Raji (cell line): ENCODE measurements around the gene LRP6.

ENCODE experiments used
- POLR2A ChIP-seq: IDR thresholded peaks from 2 replicates; pipeline ENCODE4 v1.6.1; 2011; ENCODE audit warnings: low read depth, low read length, control low read depth; ENCODE audit not compliant: insufficient read depth

Gene LRP6

DNA sequence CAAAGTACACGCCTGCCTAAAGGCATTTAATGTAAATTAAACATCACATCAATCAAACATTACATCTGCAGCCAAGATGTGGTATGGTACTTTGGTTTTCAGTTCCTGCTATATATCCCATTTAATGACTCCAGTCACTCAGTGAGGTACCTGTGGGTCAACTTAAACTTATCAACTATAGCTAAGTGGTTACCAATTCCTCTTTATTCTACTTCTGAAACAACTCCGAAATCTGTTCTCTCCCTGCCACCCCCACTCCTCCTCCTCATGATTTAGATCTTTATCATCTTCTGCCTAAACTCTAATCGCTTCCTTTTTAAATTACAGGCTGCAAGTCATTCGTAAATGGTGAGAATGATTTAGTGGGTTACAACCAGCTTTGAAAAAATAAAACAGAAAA is 138.2 kb downstream of the LRP6 start:
- no peak for TF ChIP-seq POLR2A

DNA sequence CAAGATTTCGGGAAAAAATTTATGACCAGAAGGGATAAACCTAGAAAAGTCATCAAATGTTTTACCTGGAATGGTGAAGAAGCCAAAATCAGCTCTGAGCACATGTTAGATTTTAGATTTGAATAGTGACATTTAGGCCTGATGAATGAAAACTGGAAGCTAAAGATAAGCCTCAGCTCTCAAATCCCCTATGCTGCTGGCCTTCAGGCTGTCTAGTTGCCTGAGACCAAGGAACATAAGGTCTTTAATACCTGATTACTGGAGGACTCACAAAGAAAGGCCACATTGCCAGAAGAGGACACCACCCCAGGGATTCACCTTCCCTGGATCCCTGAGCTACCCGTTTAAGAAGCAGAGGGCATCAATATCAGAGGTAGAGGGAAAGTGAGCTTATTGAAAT is 139.5 kb downstream of the LRP6 start:
- TF ChIP-seq POLR2A = no peak

DNA sequence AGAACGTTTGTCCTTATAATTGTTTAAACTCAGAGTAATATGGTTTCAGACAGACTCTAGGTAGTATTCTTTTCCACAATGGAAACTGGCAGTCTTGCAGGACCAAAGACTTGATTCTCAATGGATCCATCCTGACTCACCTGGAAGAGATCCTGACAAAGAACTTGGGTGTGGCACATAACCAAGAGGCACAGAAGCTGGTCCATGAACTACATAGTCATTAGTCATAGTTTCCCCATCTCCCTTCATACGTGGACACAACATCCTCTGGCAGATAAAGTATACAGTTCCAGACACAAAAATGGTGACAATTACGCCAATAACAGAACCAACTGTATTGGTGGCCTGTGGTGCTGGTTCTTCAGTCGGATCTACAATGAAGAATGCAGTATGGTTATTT is 140.3 kb downstream of the LRP6 start:
- no peak for TF ChIP-seq POLR2A

DNA sequence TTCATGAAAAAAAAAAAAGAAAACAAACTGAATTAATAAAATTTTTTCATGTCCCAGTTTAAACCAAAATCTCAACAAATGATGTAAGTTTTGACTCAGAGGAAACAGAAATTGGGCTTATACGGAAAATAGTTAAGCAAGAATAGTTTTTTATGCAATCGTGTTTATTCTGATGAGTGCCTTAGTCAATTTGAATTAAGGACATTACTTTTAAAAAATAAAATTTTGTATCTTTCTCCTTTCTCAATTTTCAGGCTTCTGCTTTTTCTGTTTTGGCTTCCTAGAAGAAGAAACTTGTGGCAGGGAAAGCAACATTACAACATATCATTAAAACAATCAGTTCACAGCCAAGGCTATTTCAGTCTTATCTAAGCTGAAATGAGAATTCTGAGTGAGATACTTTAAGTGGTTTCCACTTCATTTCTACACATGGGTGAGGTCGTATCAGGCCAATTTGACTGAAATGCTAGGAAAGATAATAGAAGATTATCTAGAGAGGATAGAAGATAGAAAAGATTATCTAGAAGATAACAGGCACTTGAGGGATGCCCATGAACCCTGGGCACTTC is 143.7 kb downstream of the LRP6 start:
- TF ChIP-seq POLR2A = no peak

DNA sequence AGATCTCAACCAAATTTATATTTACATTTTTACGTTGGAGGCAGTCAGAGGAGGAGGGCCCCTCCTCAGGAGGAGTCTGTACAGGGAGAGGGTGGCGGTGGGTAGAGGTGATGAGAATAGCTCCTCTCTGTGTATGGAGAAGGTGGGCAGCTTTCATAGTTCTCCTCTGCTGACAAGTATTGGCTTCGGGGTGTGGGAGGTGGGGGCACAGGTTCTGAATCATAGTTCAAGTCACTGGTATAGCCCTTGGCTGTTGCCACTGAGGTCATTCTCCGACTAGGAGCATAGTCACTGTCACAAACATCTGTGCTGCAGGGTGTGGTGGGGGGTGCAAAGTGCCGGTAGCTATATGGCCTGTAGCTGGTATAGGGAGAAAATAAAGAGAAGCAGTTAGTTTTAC is 145.8 kb downstream of the LRP6 start:
- TF ChIP-seq POLR2A = no peak

DNA sequence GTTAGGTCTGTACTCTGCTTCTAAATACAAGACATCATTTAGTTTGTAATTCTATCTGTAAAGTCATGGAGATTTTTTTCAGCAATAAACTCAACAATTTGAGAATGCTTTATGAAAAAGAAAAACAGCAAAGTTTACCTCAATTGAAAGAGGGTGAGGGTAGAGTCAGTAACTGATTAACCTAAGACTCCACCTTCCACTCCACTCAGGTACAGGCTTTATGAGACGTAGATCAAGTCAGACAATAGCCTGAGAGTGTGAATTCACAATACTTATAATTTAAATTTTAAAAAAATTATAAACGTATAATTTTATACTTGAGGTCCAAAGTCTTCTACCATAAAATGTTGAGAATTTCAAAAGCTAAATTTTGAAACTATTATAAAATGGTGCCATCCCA is 150.2 kb downstream of the LRP6 start:
- TF ChIP-seq POLR2A = no peak

DNA sequence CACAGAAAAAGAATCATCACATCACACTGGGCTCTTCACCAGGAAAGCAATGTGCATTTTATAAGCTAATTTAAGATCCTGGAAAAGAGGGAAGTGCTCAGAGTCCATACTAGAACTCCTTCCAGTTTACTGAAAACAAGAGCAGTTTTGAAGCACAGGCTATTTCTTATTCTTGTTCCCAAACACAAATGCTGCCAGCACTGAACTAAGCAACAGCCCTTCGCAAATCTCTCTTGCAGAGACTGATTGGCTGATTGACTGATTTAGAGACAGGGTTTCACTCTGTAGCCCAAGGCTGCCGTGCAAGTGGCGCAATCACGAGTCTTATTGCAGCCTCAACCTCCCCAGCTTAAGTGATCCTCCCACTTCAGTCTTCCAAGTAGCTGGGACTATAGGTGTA is 151.3 kb downstream of the LRP6 start:
- no peak for TF ChIP-seq POLR2A

DNA sequence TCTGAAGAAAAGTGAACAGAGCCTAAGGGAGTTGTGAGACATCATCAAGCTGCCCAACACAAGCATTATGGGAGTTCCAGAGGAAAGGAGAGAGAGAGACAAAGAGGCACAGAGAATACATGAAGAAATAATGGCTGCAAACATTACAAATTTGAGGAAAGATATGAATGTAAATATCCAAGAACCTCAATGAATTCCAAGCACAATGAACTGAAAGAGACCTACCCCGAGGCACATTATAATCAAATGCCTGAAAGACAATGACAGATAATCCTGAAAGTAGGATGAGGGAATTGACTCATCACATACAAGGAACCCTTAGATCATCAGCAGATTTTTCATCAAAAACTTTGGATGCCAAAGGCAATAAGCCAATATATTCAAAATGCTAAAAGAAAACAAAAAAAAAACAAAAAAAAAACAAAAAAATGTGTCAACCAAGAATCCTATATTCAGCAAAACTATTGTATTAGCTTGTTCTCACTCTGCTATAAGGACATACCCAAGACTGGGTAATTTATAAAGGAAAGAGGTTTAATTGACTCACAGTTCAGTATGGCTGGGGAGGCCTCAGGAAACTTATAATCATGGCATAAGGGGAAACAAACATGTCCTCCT is 158.3 kb downstream of the LRP6 start:
- TF ChIP-seq POLR2A = no peak

DNA sequence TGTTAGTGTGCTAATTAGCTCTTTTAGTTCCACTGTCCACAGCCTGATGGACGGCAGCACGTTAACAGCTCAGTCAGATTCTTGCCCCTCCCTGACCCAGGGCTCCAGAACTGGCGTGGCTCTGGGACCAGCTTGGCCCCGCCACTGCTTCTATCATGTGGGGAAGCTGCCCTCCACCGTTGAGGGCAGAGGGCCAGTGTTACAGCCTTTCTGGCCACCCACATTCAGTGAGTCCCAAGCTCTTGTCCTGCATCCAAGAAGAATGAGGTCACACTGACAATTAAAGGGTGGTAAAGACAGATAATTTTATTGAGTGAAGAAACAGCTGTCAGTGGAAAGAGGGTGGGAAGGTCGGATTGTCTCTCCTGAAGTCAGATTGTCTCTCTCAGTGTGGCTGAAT is 159.2 kb downstream of the LRP6 start:
- TF ChIP-seq POLR2A = no peak

DNA sequence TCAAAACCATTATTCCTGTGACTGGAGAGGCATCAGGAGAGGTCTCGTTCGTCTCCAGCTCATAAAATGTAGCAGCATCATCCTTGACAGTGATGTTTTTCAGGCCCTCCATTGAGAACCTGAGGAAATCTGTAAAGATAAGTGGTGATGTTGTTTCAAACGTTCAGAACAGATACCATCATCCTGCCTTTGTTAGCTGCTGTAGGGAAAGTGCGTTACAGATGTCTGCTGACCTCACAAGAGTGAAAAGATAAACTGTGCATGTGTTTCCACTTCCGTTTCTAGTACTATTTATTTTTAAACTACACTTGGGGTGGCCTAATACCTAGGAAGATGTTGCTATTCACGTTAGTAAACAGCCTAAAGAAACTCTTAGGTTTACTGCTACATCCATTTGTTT is 167.7 kb downstream of the LRP6 start:
- no peak for TF ChIP-seq POLR2A

DNA sequence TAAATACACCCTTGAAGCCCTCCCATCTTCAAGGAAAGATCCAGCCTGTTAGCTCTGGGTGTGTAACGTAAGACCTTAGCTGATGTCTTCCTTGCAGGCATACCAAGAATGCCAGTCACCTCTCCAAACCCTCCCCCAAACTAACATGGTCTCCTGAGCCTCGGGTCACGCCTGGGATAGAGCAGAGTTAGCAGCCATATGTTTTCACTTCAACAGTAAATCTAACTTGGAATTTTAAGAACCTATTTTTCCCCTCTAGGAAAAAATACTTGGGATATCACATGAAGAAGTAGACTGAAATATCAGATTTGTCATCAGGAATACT is 168.2 kb downstream of the LRP6 start:
- TF ChIP-seq POLR2A = no peak

DNA sequence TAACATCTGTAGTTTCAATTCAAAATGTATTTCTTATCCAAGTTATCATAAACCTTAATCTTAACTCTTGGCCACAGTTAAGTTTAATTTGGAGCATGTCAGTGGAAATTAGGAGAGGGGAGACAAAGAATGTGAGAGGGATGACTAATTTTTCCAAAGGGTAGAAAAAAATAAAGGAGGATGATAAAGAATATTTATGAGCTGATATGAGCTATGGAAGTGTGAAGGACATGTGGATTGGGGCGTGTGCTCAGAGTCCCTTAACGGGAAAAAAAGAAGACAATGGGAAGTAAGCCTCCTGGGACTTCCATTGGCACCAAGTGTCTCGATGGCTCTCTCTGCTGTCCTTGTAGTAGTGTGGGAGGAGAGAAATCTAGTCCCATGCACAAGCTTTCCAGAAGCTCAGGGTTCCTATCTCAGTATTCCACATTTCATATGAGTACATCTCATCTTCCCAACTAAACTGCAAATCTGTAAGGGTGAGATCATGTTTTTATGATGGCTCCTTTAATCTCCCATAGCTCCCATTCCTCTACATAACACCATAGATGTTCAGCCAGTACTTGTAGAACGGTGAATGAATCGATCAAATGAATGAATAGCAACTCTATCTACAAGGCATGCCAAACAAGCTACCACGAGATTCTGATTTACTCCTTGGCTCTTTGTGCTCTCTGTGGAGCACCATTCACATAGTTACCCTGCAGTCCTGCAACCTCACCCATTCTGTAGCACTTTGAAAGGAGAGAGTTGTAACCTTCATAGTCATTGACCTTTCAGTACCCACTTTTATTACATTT is 168.8 kb downstream of the LRP6 start:
- TF ChIP-seq POLR2A = no peak

DNA sequence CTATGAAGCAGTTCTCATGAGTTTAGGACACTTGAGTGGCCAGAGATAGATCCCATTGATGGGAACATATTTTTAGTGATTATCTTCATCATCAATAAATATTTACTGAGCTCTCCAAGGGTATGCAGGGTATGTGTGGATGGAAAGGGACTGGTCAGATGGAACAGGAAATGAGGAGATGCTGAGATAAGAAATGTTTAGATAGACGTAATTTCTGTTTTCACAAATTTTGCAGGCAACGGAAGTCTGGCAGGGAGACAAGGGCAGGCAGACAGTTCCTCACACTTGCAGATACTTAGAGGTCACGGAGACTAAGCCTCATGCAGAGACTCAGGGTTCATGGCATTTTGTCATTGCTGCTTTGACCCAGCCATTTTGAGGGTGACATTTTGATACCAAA is 171.8 kb downstream of the LRP6 start:
- no peak for TF ChIP-seq POLR2A

DNA sequence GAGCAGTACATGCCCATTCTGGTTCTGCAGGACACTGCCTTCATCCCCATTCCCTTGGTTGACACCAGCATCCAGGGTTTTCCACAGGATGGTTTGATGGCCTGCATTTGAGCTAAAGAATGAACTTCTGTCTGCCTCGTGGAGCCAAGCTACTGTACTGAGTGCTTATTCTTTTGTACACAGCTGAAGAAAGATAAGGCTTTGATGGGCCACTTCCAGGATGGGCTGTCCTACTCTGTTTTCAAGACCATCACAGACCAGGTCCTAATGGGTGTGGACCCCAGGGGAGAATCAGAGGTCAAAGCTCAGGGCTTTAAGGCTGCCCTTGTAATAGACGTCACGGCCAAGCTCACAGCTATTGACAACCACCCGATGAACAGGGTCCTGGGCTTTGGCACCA is 172.4 kb downstream of the LRP6 start:
- no peak for TF ChIP-seq POLR2A

DNA sequence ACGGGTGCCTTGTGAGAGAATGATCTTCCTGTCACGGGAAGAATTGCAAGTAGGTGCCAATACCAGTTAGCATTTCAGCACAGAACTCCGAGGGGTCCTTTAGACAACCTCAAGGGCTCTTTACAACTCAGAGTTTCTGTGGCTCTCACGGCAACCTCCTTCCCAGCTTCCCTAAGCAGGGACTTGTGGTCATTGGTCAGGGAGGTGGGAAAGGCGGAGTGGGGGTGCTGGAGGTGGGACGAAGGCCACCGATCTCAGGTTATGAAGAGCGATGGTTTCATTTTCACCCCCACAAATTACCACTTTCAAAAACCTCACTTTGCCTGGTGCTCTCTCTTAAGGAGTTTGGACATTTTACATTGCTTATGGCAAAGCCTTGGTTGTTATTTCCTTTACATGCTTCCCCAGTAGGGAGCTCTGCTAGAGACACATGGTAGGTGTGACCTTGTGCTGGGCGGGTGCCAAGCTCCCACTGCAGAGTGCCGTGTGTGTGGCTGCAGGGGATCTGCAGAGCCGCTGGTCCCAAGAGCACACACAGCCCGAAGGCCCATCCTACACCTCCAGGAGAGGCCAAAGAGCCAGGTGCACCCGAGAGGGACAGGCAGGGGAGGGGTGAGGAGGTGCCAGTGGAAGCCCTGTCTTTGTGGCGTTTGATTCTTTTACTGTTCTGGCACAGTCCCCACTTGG is 174.7 kb downstream of the LRP6 start:
- no peak for TF ChIP-seq POLR2A

DNA sequence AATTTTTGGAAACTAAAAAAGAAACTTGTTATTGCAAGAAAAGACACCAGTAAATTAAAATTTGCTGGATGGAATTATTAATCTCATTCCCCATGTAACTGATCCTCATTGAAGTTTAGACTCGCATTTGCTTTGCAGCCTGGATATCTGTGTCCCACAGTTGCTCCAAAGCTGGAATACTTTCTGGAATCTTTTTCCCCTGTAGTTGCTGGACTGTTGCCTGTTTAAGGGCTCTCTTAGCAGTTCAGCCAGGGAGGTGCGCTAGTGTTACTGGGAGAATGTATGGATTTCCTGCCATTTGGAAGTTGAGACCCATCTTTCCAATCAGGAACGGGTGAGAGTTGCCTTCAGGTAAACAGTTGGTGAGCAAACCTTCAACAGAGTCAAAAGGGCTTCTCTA is 175.8 kb downstream of the LRP6 start:
- TF ChIP-seq POLR2A = no peak
